ENCODE measurements around the gene LRP1B.
"Not testable (repeated sequence)": the region's sequence is repeated elsewhere in the genome, so short reads cannot be mapped to it uniquely, and the experiment has no call there.

The LRP1B gene

GRCh38 chr2:140308706-140309105, 1822.1 kb downstream of the LRP1B start:
- TF ChIP-seq ZFX (IDR thresholded peaks at IDR 0.05; ENCODE audit: borderline replicate concordance) = no peak
- no peak for TF ChIP-seq CTCF (IDR thresholded peaks at IDR 0.05)
- H3K27ac ChIP-seq = no peak overlapping the region

- TF ChIP-seq CTCF (IDR thresholded peaks at IDR 0.05) (no peak), ZFX (IDR thresholded peaks at IDR 0.05; ENCODE audit: borderline replicate concordance) (no peak)
- H3K27ac ChIP-seq = no peak overlapping the region
Measured at GRCh38 chr2:140307532-140307931, 1823.3 kb downstream of the LRP1B start.

- TF ChIP-seq CTCF (IDR thresholded peaks at IDR 0.05) (no peak), ZFX (IDR thresholded peaks at IDR 0.05; ENCODE audit: borderline replicate concordance) (no peak)
Measured at GRCh38 chr2:140295767-140296166, 1835.0 kb downstream of the LRP1B start.

GRCh38 chr2:140288726-140289125, 1842.1 kb downstream of the LRP1B start:
- TF ChIP-seq CTCF (IDR thresholded peaks at IDR 0.05) (no peak), ZFX (IDR thresholded peaks at IDR 0.05; ENCODE audit: borderline replicate concordance) (no peak)
- no peak overlapping the region for H3K27ac ChIP-seq

More at GRCh38 chr2:140295767-140296166, 1835.0 kb downstream of the LRP1B start:
- no peak overlapping the region for H3K27ac ChIP-seq

GRCh38 chr2:140288213-140288612, 1842.6 kb downstream of the LRP1B start:
- no peak overlapping the region for H3K27ac ChIP-seq
- TF ChIP-seq ZFX (IDR thresholded peaks at IDR 0.05; ENCODE audit: borderline replicate concordance) = no peak
- TF ChIP-seq CTCF (IDR thresholded peaks at IDR 0.05) = no peak

- H3K27ac ChIP-seq = no peak overlapping the region
- TF ChIP-seq CTCF (IDR thresholded peaks at IDR 0.05) = no peak
- no peak for TF ChIP-seq ZFX (IDR thresholded peaks at IDR 0.05; ENCODE audit: borderline replicate concordance)
Measured at GRCh38 chr2:140286377-140286776, 1844.4 kb downstream of the LRP1B start.

GRCh38 chr2:140277344-140277743, 1853.5 kb downstream of the LRP1B start:
- H3K27ac ChIP-seq = not testable (repeated sequence)

GRCh38 chr2:140276661-140277060, 1854.2 kb downstream of the LRP1B start:
- no peak overlapping the region for H3K27ac ChIP-seq
- no peak for TF ChIP-seq ZFX (IDR thresholded peaks at IDR 0.05; ENCODE audit: borderline replicate concordance)
- TF ChIP-seq CTCF (IDR thresholded peaks at IDR 0.05) = no peak
